Type B pancreatic cell (in vitro differentiated cells): Measurements from ENCODE around the gene MCC. TPM values are rescaled to one million over a fixed set of nuclear protein-coding genes. Genes with fewer than 3 reads are reported as not detected.

Source experiments
- DNase-seq: peaks from one replicate; pipeline ENCODE4 v3.0.0; 2021; ENCODE audit warnings: mixed read lengths; ENCODE audit not compliant: unreplicated experiment; ENCODE audit errors: extremely low spot score
- H3K27ac Mint-ChIP-seq: 2 replicates; pipeline ENCODE4 v1.8.0; 2021; ENCODE audit warnings: mild to moderate bottlenecking, mixed read lengths
- H3K27me3 Mint-ChIP-seq: 2 replicates; pipeline ENCODE4 v1.8.0; 2021; ENCODE audit warnings: mixed read lengths
- H3K36me3 Mint-ChIP-seq: 2 replicates; pipeline ENCODE4 v1.8.0; 2021; ENCODE audit warnings: mixed read lengths
- H3K4me1 Mint-ChIP-seq: one replicate; pipeline ENCODE4 v1.8.0; 2021; ENCODE audit warnings: mixed read lengths; ENCODE audit not compliant: unreplicated experiment
- H3K4me3 Mint-ChIP-seq: 2 replicates; pipeline ENCODE4 v1.8.0; 2021; ENCODE audit warnings: mild to moderate bottlenecking, mixed read lengths
- H3K9me3 Mint-ChIP-seq: 2 replicates; pipeline ENCODE4 v1.8.0; 2021; ENCODE audit warnings: mixed read lengths
- total RNA-seq: library from RNA; stranded (reverse); gene quantifications from 2 replicates; pipeline ENCODE4 v1.2.1, GENCODE V29; 2021; ENCODE audit warnings: low replicate concordance
- TF ChIP-seq, protein P1 (sequence below): fragments of 200-600 bp; sonication (generic); conservative IDR thresholded peaks from 2 replicates; pipeline ENCODE4 v1.5.0; 2021; ENCODE audit warnings: antibody characterized with exemption, mild to moderate bottlenecking

The MCC gene
- total RNA-seq, 1 donor from 2014 or later: 24.0 TPM

- DNase-seq: no peak
- peaks cover 34% of the 10 kb centered on the region for H3K4me1 Mint-ChIP-seq
- H3K27ac Mint-ChIP-seq: no peak overlapping the region
- no peaks in the 10 kb centered on the region for H3K27me3 Mint-ChIP-seq
- no peaks in the 10 kb centered on the region for H3K9me3 Mint-ChIP-seq
- H3K36me3 Mint-ChIP-seq: peaks cover 13% of the 10 kb centered on the region
- H3K4me3 Mint-ChIP-seq: no peak overlapping the region
- TF ChIP-seq, protein P1, sequence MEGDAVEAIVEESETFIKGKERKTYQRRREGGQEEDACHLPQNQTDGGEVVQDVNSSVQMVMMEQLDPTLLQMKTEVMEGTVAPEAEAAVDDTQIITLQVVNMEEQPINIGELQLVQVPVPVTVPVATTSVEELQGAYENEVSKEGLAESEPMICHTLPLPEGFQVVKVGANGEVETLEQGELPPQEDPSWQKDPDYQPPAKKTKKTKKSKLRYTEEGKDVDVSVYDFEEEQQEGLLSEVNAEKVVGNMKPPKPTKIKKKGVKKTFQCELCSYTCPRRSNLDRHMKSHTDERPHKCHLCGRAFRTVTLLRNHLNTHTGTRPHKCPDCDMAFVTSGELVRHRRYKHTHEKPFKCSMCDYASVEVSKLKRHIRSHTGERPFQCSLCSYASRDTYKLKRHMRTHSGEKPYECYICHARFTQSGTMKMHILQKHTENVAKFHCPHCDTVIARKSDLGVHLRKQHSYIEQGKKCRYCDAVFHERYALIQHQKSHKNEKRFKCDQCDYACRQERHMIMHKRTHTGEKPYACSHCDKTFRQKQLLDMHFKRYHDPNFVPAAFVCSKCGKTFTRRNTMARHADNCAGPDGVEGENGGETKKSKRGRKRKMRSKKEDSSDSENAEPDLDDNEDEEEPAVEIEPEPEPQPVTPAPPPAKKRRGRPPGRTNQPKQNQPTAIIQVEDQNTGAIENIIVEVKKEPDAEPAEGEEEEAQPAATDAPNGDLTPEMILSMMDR: no peak
Measured at GRCh38 chr5:113255105-113255504, 233.1 kb downstream of the MCC start.

GRCh38 chr5:113253037-113253436 lies 235.2 kb downstream of the MCC start:
- Mint-ChIP-seq H3K4me1 (peaks cover 46% of the 10 kb centered on the region), H3K27me3 (no peaks in the 10 kb centered on the region), H3K27ac (no peak overlapping the region), H3K9me3 (no peaks in the 10 kb centered on the region), H3K4me3 (no peak overlapping the region), H3K36me3 (peaks cover 13% of the 10 kb centered on the region)
- no peak for DNase-seq
- TF ChIP-seq, protein P1: no peak

GRCh38 chr5:113252066-113252465 lies 236.2 kb downstream of the MCC start:
- Mint-ChIP-seq H3K4me3 (no peak overlapping the region), H3K9me3 (peaks cover 5% of the 10 kb centered on the region), H3K36me3 (peaks cover 12% of the 10 kb centered on the region), H3K4me1 (peaks cover 39% of the 10 kb centered on the region), H3K27ac (no peak overlapping the region), H3K27me3 (no peaks in the 10 kb centered on the region)
- TF ChIP-seq, protein P1: no peak
- no peak for DNase-seq

GRCh38 chr5:113250341-113250953 lies 237.8 kb downstream of the MCC start:
- no peak overlapping the region for H3K4me3 Mint-ChIP-seq

GRCh38 chr5:113249206-113249605 lies 239.0 kb downstream of the MCC start:
- TF ChIP-seq, protein P1: no peak
- Mint-ChIP-seq H3K27ac (no peak overlapping the region), H3K9me3 (peaks cover 5% of the 10 kb centered on the region), H3K4me1 (peaks cover 49% of the 10 kb centered on the region), H3K36me3 (peaks cover 5% of the 10 kb centered on the region), H3K27me3 (no peaks in the 10 kb centered on the region), H3K4me3 (no peak overlapping the region)
- no peak for DNase-seq

More at GRCh38 chr5:113250341-113250953, 237.8 kb downstream of the MCC start:
- H3K27ac Mint-ChIP-seq: peak overlapping the region; percentile 17
- peaks cover 51% of the 10 kb centered on the region for H3K4me1 Mint-ChIP-seq
- H3K36me3 Mint-ChIP-seq: peaks cover 10% of the 10 kb centered on the region
- TF ChIP-seq, protein P1: no peak
- H3K9me3 Mint-ChIP-seq: peaks cover 5% of the 10 kb centered on the region
- no peaks in the 10 kb centered on the region for H3K27me3 Mint-ChIP-seq
- DNase-seq: no peak
